Endothelial cell of umbilical vein (primary cell): Measurements from ENCODE around the gene ACSS1.

ENCODE experiments used
- POLR2AphosphoS5 ChIP-seq: IDR thresholded peaks from 2 replicates; pipeline ENCODE4 v1.6.1; 2012; ENCODE audit warnings: low read depth, mild to moderate bottlenecking, control low read depth, low read length, moderate library complexity; ENCODE audit not compliant: insufficient read depth
- TF ChIP-seq, protein P1 (sequence below), 2 donors: IDR thresholded peaks; 1 replicate in 1 of 2; 2 replicates in 1 of 2; pipeline ENCODE4 v1.5.1; 2011; ENCODE audit warnings: low read length in 2 of 2, mild to moderate bottlenecking in 2 of 2, moderate library complexity in 2 of 2, control low read depth in 1 of 2, inconsistent platforms in 1 of 2, low read depth in 1 of 2; ENCODE audit not compliant: insufficient read depth in 1 of 2; ENCODE audit errors: extremely low read depth in 1 of 2

DNA sequence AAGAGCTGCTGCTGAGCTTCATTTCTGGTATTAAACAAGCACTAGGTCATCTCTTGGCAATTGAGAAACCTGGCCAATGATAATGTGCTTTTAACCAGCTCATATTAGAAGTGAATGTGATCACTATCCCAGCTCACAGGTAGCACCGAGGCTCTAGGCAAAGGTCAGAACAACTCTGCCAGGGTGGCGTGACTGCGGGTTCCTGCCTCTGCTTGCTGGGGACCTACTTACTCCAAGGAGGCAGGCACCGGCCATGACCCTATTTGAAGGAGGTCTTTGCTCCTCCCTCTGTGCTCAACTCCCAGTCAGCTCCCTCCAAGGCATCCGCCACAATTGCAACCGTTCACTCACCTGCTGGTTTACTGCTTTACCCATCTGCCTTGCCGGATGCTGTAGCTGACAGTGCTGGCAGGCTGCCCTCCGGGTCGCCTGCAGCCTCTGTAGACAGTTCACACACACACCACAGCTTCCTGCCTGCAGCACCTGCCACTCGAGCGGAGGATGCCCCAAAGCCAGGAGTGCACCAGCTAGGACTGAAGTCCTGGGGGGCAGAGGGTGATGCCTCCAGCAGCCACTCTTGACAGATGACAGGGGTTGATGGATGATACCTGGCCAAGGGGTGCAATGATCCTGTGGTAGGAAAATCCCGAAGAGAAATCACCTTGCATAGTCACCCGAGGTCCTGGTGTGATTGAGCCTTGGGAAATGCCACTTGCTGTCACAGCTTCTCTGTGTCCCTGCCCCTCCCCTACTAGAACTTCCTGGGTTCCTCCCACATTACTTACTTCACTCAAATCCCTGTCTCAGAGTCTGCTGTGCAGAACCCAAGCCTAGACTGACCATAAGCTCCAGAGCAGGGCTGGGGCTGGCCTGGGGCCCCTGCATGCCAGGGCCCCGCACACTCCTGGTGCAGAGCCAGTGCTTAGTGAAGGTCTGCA is 32.8 kb upstream of the ACSS1 start:
- TF ChIP-seq, protein P1, sequence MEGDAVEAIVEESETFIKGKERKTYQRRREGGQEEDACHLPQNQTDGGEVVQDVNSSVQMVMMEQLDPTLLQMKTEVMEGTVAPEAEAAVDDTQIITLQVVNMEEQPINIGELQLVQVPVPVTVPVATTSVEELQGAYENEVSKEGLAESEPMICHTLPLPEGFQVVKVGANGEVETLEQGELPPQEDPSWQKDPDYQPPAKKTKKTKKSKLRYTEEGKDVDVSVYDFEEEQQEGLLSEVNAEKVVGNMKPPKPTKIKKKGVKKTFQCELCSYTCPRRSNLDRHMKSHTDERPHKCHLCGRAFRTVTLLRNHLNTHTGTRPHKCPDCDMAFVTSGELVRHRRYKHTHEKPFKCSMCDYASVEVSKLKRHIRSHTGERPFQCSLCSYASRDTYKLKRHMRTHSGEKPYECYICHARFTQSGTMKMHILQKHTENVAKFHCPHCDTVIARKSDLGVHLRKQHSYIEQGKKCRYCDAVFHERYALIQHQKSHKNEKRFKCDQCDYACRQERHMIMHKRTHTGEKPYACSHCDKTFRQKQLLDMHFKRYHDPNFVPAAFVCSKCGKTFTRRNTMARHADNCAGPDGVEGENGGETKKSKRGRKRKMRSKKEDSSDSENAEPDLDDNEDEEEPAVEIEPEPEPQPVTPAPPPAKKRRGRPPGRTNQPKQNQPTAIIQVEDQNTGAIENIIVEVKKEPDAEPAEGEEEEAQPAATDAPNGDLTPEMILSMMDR (IDR thresholded peaks at IDR 0.05; ENCODE audit: extremely low read depth in 1 of 2, insufficient read depth in 1 of 2, low read depth in 1 of 2, low read length in 2 of 2) = no peak
- no peak for TF ChIP-seq POLR2AphosphoS5
